Measurements from ENCODE around the gene IL1R2. TPM values are rescaled to one million over a fixed set of nuclear protein-coding genes. Genes with fewer than 3 reads are reported as not detected.

The IL1R2 gene
- total and polyA plus RNA-seq, 9 of the 15 experiments (the other 6 are each of a cell fraction or from before 2014, with no cell fraction given) = 0.13 TPM; not detected in 8

- TF ChIP-seq CREB3L1 (IDR thresholded peaks at IDR 0.05; ENCODE audit: borderline replicate concordance, low read depth) (peak; percentile 60; the same call in 1 of the 2 replicates), ZNF507 (tag; conservative IDR thresholded peaks at IDR 0.05) (no peak), ATF3 (IDR thresholded peaks at IDR 0.05) (peak; percentile 81), ATF3 (CRISPR knock-in tag; conservative IDR thresholded peaks at IDR 0.05) (no peak), JUN (IDR thresholded peaks at IDR 0.05; ENCODE audit: borderline replicate concordance, low read depth, low read length) (peak; percentile 78; the same call in 1 of the 2 replicates), JUN (CRISPR knock-in tag; IDR thresholded peaks at IDR 0.05; ENCODE audit: borderline replicate concordance) (no peak), TAF7 (tag; IDR thresholded peaks at IDR 0.05) (no peak), HOMEZ (CRISPR knock-in tag; IDR thresholded peaks at IDR 0.05) (no peak), ZNF12 (CRISPR knock-in tag; IDR thresholded peaks at IDR 0.05) (no peak), FUS (optimal IDR thresholded peaks at IDR 0.05; ENCODE audit: low read depth, low read length) (no peak), EGR1 (conservative IDR thresholded peaks at IDR 0.05) (no peak), ADNP (tag; IDR thresholded peaks at IDR 0.05) (0 out of 2 replicates have a peak, but pooled peaks have one; percentile 23), PTTG1 (tag; IDR thresholded peaks at IDR 0.05; ENCODE audit: low read depth) (no peak), HCFC1 (IDR thresholded peaks at IDR 0.05; ENCODE audit: low read depth, low read length) (no peak), SRSF9 (IDR thresholded peaks at IDR 0.05; ENCODE audit: borderline replicate concordance, low read depth, low read length) (no peak), NR2C1 (IDR thresholded peaks at IDR 0.05) (no peak), NR2C1 (tag; IDR thresholded peaks at IDR 0.05) (peak; percentile 39), MED1 (CRISPR knock-in tag; IDR thresholded peaks at IDR 0.05; ENCODE audit: borderline replicate concordance) (no peak), ETS1 (conservative IDR thresholded peaks at IDR 0.05; ENCODE audit: control insufficient read depth, low read depth, low read length) (peak; percentile 77; the same call in 1 of the 2 replicates), MAZ (CRISPR knock-in tag; conservative IDR thresholded peaks at IDR 0.05 in 1 of 2, IDR thresholded peaks at IDR 0.05 in 1 of 2) (peak; percentile 50 to 59; a peak in 1 of 4 replicates), MTA3 (IDR thresholded peaks at IDR 0.05; ENCODE audit: borderline replicate concordance) (0 out of 2 replicates have a peak, but pooled peaks have one; percentile 66)
- TF ChIP-seq, protein P1, sequence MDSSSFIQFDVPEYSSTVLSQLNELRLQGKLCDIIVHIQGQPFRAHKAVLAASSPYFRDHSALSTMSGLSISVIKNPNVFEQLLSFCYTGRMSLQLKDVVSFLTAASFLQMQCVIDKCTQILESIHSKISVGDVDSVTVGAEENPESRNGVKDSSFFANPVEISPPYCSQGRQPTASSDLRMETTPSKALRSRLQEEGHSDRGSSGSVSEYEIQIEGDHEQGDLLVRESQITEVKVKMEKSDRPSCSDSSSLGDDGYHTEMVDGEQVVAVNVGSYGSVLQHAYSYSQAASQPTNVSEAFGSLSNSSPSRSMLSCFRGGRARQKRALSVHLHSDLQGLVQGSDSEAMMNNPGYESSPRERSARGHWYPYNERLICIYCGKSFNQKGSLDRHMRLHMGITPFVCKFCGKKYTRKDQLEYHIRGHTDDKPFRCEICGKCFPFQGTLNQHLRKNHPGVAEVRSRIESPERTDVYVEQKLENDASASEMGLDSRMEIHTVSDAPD (CRISPR knock-in tag; IDR thresholded peaks at IDR 0.05) = no peak
These were observed 72.3 kb downstream of the IL1R2 start (continued) for GRCh38 chr2:102063941-102064678.

All from K562 (cell line).